Keratinocyte (primary cell): ENCODE data around the gene LEMD1. TPM values are rescaled to one million over a fixed set of nuclear protein-coding genes. Genes with fewer than 3 reads are reported as not detected.
A peak's percentile ranks its signal among the peaks of the same experiment; 100 is the strongest.

Experiments
- DNase-seq: peaks from one replicate; pipeline ENCODE4 v3.0.0-alpha.2; 2011; ENCODE audit warnings: low read depth, missing footprints, low spot score
- FAIRE-seq: peaks from 2 replicates; lab custom pipeline; 2011; peaks lifted over from hg19 to GRCh38; lab: Jason Lieb, UNC
- H2AFZ ChIP-seq: 2 replicates; pipeline ENCODE4 v1.6.0; 2012; ENCODE audit warnings: low read length, control low read depth, inconsistent platforms; ENCODE audit not compliant: control insufficient read depth
- H3K27ac ChIP-seq: 2 replicates; pipeline ENCODE4 v1.5.1; 2011; ENCODE audit warnings: low read length; ENCODE audit not compliant: control insufficient read depth, insufficient read depth
- H3K27me3 ChIP-seq: 3 replicates; pipeline ENCODE4 v1.6.0; 2011; ENCODE audit warnings: low read length; ENCODE audit not compliant: control insufficient read depth, insufficient read depth; ENCODE audit errors: extremely low read depth
- H3K36me3 ChIP-seq, 2 experiments: 2 replicates in 1 of 2; 3 replicates in 1 of 2; pipeline ENCODE4 v1.5.1; 2011; ENCODE audit warnings: low read length in 2 of 2, mild to moderate bottlenecking in 1 of 2; ENCODE audit not compliant: control insufficient read depth in 2 of 2, insufficient read depth in 2 of 2; ENCODE audit errors: extremely low read depth in 1 of 2
- H3K4me1 ChIP-seq: 3 replicates; pipeline ENCODE4 v1.5.1; 2011; ENCODE audit warnings: low read length; ENCODE audit not compliant: control insufficient read depth, insufficient read depth; ENCODE audit errors: extremely low read depth
- H3K4me2 ChIP-seq: 3 replicates; pipeline ENCODE4 v1.6.0; 2011; ENCODE audit warnings: low read depth, low read length; ENCODE audit not compliant: control insufficient read depth, insufficient read depth; ENCODE audit errors: extremely low read depth
- H3K4me3 ChIP-seq, 3 experiments: fragments of 200-600 bp in 1 of 3; sonication (generic) in 1 of 3; 2 replicates in 2 of 3; 3 replicates in 1 of 3; pipeline ENCODE4 v1.5.1; 2011 to 2016; ENCODE audit warnings: low read length in 3 of 3, mild to moderate bottlenecking in 3 of 3, control low read depth in 2 of 3, inconsistent platforms in 1 of 3, low read depth in 1 of 3, mixed read lengths in 1 of 3, mixed run types in 1 of 3, moderate library complexity in 1 of 3; ENCODE audit not compliant: control insufficient read depth in 2 of 3, insufficient read depth in 2 of 3; ENCODE audit errors: extremely low read depth in 1 of 3
- H3K79me2 ChIP-seq: 2 replicates; pipeline ENCODE4 v1.6.0; 2012; ENCODE audit warnings: low read length; ENCODE audit not compliant: control insufficient read depth, insufficient read depth
- H3K9ac ChIP-seq: 3 replicates; pipeline ENCODE4 v1.6.0; 2011; ENCODE audit warnings: low read length; ENCODE audit not compliant: control insufficient read depth, insufficient read depth; ENCODE audit errors: extremely low read depth
- H3K9me1 ChIP-seq: 3 replicates; pipeline ENCODE4 v1.6.0; 2011; ENCODE audit warnings: low read length; ENCODE audit not compliant: control insufficient read depth, insufficient read depth; ENCODE audit errors: extremely low read depth
- H3K9me3 ChIP-seq: 2 replicates; pipeline ENCODE4 v1.5.1; 2012; ENCODE audit warnings: low read depth, low read length; ENCODE audit not compliant: control insufficient read depth
- H4K20me1 ChIP-seq: 3 replicates; pipeline ENCODE4 v1.6.0; 2011; ENCODE audit warnings: low read length; ENCODE audit not compliant: control insufficient read depth, insufficient read depth; ENCODE audit errors: extremely low read depth
- CTCF ChIP-seq, 3 experiments: IDR thresholded peaks in 1 of 3; conservative IDR thresholded peaks in 1 of 3; optimal IDR thresholded peaks in 1 of 3; 2 replicates in 2 of 3; 3 replicates in 1 of 3; pipeline versions ENCODE3 to v1.5.1; 2011; ENCODE audit warnings: low read length in 3 of 3, mild to moderate bottlenecking in 3 of 3, moderate library complexity in 2 of 3, control low read depth in 1 of 3, inconsistent platforms in 1 of 3; ENCODE audit not compliant: insufficient read depth in 2 of 3; ENCODE audit errors: extremely low read depth in 1 of 3
- EZH2 ChIP-seq: IDR thresholded peaks from one replicate; pipeline ENCODE4 v1.6.1; 2012; ENCODE audit warnings: inconsistent platforms, mild to moderate bottlenecking, low read length, moderate library complexity
- dilution Hi-C: fragments of 300-500 bp; cut with MboI; formaldehyde crosslinking; loops from one replicate; pipeline ENCODE4 v1.7.0; 2020; ENCODE audit warnings: low sequenced_read_pairs; ENCODE audit not compliant: extremely low pct_ligation_motif_present
- polyA plus RNA-seq, 5 experiments: library from polyadenylated mRNA; depleted of rRNA in 3 of 5; stranded (reverse) in 3 of 5; stranded (forward) in 1 of 5; unstranded in 1 of 5; fragments of >200 nt; gene quantifications; 1 replicate in 1 of 5; 2 replicates in 3 of 5; 3 replicates in 1 of 5; pipeline versions ENCODE4 v1.2.1 to v1.2.3, GENCODE V29; 2011 to 2012; ENCODE audit warnings: missing spikeins in 2 of 5, low read depth in 1 of 5, low replicate concordance in 1 of 5

The LEMD1 gene
- polyA plus RNA-seq, 1 donor (not counting 4 experiments of a cell fraction or from before 2014, with no cell fraction given) = 1.9 TPM

- H3K9me1 ChIP-seq = no peaks in the 10 kb centered on the region
- no peak for FAIRE-seq
- no peaks in the 10 kb centered on the region for H3K79me2 ChIP-seq
- dilution Hi-C loops = no loop called here
- H4K20me1 ChIP-seq = no peaks in the 10 kb centered on the region
- H3K27me3 ChIP-seq = peaks cover 29% of the 10 kb centered on the region
- H3K4me1 ChIP-seq = peaks cover 4% of the 10 kb centered on the region
- H2AFZ ChIP-seq = peak overlapping the region; percentile 88
- no peak overlapping the region for H3K27ac ChIP-seq
- H3K36me3 ChIP-seq = no peaks in the 10 kb centered on the region
- no peaks in the 10 kb centered on the region for H3K9me3 ChIP-seq
- DNase-seq = no peak
- peak overlapping the region; percentile 80 for H3K4me2 ChIP-seq
- TF ChIP-seq EZH2 = no peak
- TF ChIP-seq CTCF (optimal IDR thresholded peaks at IDR 0.05 in 1 of 3, IDR thresholded peaks at IDR 0.05 in 1 of 3, conservative IDR thresholded peaks at IDR 0.05 in 1 of 3; ENCODE audit: extremely low read depth in 1 of 3, insufficient read depth in 2 of 3, low read length in 3 of 3) = no peak
- H3K9ac ChIP-seq = no peak overlapping the region
- H3K4me3 ChIP-seq = peak overlapping the region; percentile 21 to 63 (median 62)
Observed at GRCh38 chr1:205429762-205430695, 8.2 kb upstream of the LEMD1 start.

- H3K27me3 ChIP-seq = peaks cover 50% of the 10 kb centered on the region
- dilution Hi-C loops = no loop called here
- FAIRE-seq = no peak
Observed at GRCh38 chr1:205424901-205425600, 3.2 kb upstream of the LEMD1 start.

More at GRCh38 chr1:205424901-205425600, 3.2 kb upstream of the LEMD1 start:
- no peak overlapping the region for H2AFZ ChIP-seq
- H3K4me2 ChIP-seq = no peak overlapping the region
- no peak for DNase-seq
- H3K9me3 ChIP-seq = no peaks in the 10 kb centered on the region
- no peak overlapping the region for H3K4me3 ChIP-seq
- no peaks in the 10 kb centered on the region for H3K4me1 ChIP-seq
- no peaks in the 10 kb centered on the region for H3K79me2 ChIP-seq
- no peak overlapping the region for H3K27ac ChIP-seq
- H3K36me3 ChIP-seq = no peaks in the 10 kb centered on the region
- no peaks in the 10 kb centered on the region for H3K9me1 ChIP-seq
- no peaks in the 10 kb centered on the region for H4K20me1 ChIP-seq
- TF ChIP-seq EZH2 (no peak), CTCF (optimal IDR thresholded peaks at IDR 0.05 in 1 of 3, IDR thresholded peaks at IDR 0.05 in 1 of 3, conservative IDR thresholded peaks at IDR 0.05 in 1 of 3; ENCODE audit: extremely low read depth in 1 of 3, insufficient read depth in 2 of 3, low read length in 3 of 3) (no peak)
- no peak overlapping the region for H3K9ac ChIP-seq
